HFF-Myc (cell line): Measurements from ENCODE around the gene TRIM47.

ENCODE experiments used
- DNase-seq: peaks from one replicate; pipeline ENCODE4 v3.0.0-alpha.2; 2011; ENCODE audit warnings: low read depth; ENCODE audit errors: extremely low read depth
- H3K4me3 ChIP-seq: replicated peaks from 2 replicates; pipeline ENCODE4 v1.5.1; 2011; ENCODE audit warnings: low read depth, mild to moderate bottlenecking, control low read depth, low read length
- CTCF ChIP-seq: IDR thresholded peaks from 2 replicates; pipeline ENCODE4 v1.5.1; 2012; ENCODE audit warnings: mild to moderate bottlenecking, low read depth, low read length, control low read depth; ENCODE audit errors: missing control alignments

The TRIM47 gene

GRCh38 chr17:75842963-75843576 is 35.3 kb downstream of the TRIM47 start:
- no peak overlapping the region for H3K4me3 ChIP-seq

GRCh38 chr17:75842411-75842810 is 36.0 kb downstream of the TRIM47 start:
- no peak for DNase-seq
- TF ChIP-seq CTCF = no peak
- H3K4me3 ChIP-seq = no peak overlapping the region

More at GRCh38 chr17:75842963-75843576, 35.3 kb downstream of the TRIM47 start:
- no peak for TF ChIP-seq CTCF
- DNase-seq = no peak

GRCh38 chr17:75840799-75841164 is 37.6 kb downstream of the TRIM47 start:
- no peak overlapping the region for H3K4me3 ChIP-seq
- no peak for TF ChIP-seq CTCF
- DNase-seq = no peak

- no peak overlapping the region for H3K4me3 ChIP-seq
- DNase-seq = no peak
- TF ChIP-seq CTCF = no peak
Observed at GRCh38 chr17:75839942-75840798, 38.2 kb downstream of the TRIM47 start.

GRCh38 chr17:75838410-75838809 is 40.0 kb downstream of the TRIM47 start:
- no peak for DNase-seq
- H3K4me3 ChIP-seq = no peak overlapping the region
- TF ChIP-seq CTCF = no peak

- no peak for DNase-seq
- TF ChIP-seq CTCF = no peak
- no peak overlapping the region for H3K4me3 ChIP-seq
Observed at GRCh38 chr17:75837899-75838298, 40.5 kb downstream of the TRIM47 start.
